Right renal pelvis (tissue), 4 donors: ENCODE results near the gene BPIFB1. TPM values are rescaled to one million over a fixed set of nuclear protein-coding genes. Genes with fewer than 3 reads are reported as not detected.

Source experiments
- DNase-seq, 4 donors: peaks; one replicate each; pipeline ENCODE4 v3.0.0-alpha.2; 2013; ENCODE audit warnings: low read depth in 4 of 4, low spot score in 3 of 4, missing footprints in 1 of 4
- polyA plus RNA-seq, 4 donors: library from polyadenylated mRNA; unstranded; fragments of 120-200 nt; gene quantifications; one replicate each; pipeline ENCODE4 v1.2.1, GENCODE V29; 2013; ENCODE audit not compliant: insufficient read length in 4 of 4

Gene BPIFB1
- polyA plus RNA-seq, 4 donors = 0.05 TPM; not detected in 3

GRCh38 chr20:33352258-33353012 lies 69.4 kb downstream of the BPIFB1 start:
- no peak for DNase-seq

- DNase-seq = no peak
Measured at GRCh38 chr20:33353013-33353402, 70.0 kb downstream of the BPIFB1 start.

Other genes starting within 250 kb of the BPIFB1 start
- not detected for gene BPIFB3, start 229.3 kb upstream of the BPIFB1 start, polyA plus RNA-seq
- not detected for gene BPIFB4, start 203.6 kb upstream of the BPIFB1 start, polyA plus RNA-seq
- not detected for gene BPIFA2, start 115.1 kb upstream of the BPIFB1 start, polyA plus RNA-seq
- gene BPIFA3, start 65.9 kb upstream of the BPIFB1 start, polyA plus RNA-seq = not detected
- not detected for gene BPIFA1, start 47.2 kb upstream of the BPIFB1 start, polyA plus RNA-seq
- 10 to 100 TPM; 26.1 to 31.7 (median 29.1) TPM for gene CDK5RAP1, start 118.3 kb downstream of the BPIFB1 start, polyA plus RNA-seq
- 10 to 100 TPM in 2 of 4 donors, 1 to 10 TPM in 2; 9.0 to 13.8 (median 10.7) TPM for gene SNTA1, start 160.5 kb downstream of the BPIFB1 start, polyA plus RNA-seq
- 10 to 100 TPM; 21.8 to 29.8 (median 25.1) TPM for gene CBFA2T2, start 206.9 kb downstream of the BPIFB1 start, polyA plus RNA-seq